GM18873 (cell line): Measurements from ENCODE around the gene CDH13.

Experiments used
- ATAC-seq: cut with Tn5 transposase; IDR thresholded peaks from one replicate; pipeline ENCODE4 v1.9.1; 2021; ENCODE audit warnings: mild to moderate bottlenecking, moderate library complexity, moderate number of reproducible peaks; ENCODE audit not compliant: unreplicated experiment, low FRiP score

CDH13 gene

DNA sequence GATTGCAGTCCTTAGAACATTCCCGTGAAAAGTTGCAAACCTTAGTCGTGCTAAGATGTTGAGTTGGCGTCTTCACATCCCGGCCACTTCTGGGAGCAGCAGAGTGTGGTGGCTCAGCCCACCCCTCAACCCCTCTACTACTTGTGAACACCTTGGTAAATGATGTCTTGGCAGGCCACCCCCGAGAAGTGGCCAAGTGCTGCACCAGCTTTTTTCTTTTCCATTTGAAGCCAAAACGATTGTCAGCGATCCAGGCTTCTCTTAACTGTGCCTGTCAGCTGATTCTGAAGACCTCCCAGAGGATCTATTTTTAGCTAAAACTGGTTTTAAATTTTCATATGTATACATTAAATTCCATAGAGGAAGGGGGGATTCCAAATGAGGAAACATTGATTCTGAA, 247.5 kb downstream of the CDH13 start:
- ATAC-seq = no peak

DNA sequence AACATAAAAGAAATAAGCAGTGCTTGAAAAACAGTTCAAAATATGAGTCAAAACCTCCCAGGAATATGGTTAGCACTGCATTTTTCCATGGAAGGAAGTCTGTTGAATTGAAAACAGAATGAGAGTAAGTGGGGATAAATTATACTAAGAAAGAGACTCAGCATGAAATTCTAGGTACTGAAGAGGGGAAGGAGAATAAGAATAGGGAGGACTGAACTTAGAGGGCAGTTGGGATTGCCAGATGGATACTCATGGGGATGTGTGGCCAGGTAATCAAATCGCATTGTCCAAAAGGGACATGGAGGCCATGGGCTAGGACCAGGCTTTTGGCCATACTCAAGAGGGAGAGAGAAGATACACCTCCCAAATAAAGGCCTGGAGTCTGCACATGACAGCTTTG, 247.9 kb downstream of the CDH13 start:
- ATAC-seq = no peak

DNA sequence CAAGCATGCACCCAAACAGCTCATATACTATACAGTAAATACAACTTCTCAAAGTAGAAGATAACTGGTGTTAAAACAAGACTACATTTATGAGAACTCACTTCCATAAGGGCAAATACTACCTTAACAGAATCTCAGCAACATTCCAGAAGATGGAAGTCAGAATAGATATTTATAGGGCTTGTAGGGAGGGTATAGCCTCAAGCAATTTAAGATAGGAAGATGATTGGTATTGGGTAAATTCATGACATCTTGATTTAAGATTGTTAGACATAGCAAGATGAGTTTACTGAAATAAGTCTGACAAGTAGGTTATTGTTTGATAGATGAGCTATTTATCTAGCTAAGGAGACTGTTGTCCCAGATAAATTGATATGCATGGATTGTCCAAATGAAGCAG, 250.2 kb downstream of the CDH13 start:
- ATAC-seq = no peak

DNA sequence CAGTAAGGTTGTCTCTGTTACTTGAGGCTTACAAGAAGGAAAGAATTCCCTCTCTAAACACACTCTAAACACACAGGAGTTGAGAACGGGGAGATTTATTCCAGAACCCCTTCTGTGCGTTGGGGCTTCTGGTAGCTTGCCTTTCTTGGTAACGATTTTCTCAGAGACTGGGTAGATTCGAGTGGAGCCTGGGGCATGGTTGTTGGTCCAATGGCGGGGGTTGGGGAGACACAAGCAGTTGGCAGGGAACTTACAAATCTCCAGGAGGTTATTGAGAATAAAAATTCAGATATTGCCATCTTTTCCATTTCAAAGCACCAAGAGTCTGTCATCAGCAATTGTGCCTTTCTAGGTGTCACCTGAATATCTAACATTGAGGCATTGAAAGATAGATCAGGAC, 251.7 kb downstream of the CDH13 start:
- no peak for ATAC-seq

DNA sequence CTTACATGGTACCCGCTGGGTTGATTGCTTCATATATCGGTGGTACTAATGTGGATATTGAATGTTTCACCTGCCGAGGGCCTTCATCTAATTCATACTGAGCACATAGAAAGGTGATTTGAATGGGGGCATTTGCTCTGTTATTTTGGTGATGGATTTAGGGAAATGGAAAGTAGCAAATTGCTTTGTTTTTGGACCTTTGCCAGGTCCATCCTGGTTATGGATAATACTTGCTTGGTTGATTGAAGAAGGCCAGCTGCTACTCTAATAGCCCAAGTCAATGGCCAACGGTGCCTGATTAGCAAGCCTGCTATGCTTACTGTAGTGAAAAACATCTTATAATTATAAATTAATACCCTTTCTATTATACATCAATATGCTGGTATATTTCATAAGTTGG, 253.6 kb downstream of the CDH13 start:
- no peak for ATAC-seq

DNA sequence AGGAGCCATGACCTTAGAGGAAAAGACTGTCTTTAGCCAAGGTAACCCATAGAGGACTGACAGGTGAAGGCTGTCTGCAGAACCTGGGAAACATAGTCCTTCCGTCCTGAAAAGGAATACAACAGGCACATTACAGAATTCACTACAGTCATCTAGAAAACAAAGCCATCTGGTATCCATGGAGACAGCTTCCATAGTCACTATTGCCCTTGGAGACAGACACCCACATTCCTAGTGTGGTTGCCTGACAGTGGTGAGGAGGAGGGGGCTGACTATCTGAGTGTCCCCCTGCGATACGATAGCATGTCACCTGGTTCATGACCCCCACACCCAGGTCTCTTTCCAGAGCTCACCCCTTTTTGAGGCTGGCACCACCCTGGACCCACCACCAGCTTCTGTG, 254.7 kb downstream of the CDH13 start:
- no peak for ATAC-seq

DNA sequence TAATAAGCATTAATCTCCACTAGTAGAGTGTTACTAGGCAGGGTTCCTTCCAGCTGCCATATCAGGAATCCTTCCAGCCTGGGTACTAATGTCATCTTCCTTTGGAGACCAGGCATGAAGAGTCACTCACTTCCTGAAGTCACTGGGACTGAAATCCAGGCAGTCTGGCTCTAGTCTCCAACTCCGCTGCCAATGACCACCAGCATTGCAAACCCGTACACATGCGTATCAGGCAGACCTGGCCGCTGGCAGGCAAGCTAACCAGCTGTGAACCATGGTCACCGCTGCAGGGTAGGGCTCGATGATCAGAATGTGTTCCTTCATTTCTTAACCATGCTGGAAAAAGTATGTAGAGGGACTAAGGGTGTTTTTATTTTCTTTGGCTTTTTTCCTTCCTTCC, 255.5 kb downstream of the CDH13 start:
- no peak for ATAC-seq

DNA sequence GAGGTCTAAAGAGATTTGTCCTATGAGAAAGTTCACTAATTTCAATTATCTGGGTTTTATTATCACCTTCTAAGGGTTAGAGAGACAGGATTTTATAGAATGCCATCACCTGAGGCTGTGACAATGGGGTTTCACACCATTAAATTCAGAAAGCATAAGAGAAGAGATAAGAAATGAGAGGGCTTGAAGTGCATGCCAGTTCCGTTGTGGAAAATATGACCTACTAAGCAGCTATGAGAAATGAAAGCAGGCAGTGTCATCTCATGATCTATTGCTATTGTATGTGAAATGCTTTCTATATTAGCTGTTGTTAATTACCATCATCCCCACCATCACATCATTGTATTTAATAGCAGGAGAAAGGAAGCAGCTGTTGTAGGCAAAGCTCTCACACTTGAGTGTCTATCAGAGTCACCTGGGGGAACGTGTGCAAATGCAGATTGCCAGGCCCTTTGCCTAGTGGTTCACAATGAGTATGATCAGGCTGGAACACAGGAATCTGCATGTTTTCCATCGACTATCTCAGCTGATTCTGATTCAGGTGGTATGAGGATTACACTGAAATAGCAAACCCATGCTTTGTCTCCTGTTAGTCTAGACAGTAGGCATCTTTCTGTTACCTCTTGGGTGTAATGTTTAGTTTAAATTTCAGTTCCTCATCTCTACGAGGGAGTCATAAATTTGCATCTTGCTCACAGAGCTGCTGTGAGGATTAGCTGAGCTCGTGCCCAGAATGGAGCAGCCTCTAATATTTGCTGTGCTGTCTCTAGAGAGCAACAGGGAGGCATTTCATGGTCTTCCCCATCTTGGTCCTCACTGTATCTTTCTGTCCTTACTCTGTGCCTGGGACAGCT, 256.4 kb downstream of the CDH13 start:
- ATAC-seq = no peak

DNA sequence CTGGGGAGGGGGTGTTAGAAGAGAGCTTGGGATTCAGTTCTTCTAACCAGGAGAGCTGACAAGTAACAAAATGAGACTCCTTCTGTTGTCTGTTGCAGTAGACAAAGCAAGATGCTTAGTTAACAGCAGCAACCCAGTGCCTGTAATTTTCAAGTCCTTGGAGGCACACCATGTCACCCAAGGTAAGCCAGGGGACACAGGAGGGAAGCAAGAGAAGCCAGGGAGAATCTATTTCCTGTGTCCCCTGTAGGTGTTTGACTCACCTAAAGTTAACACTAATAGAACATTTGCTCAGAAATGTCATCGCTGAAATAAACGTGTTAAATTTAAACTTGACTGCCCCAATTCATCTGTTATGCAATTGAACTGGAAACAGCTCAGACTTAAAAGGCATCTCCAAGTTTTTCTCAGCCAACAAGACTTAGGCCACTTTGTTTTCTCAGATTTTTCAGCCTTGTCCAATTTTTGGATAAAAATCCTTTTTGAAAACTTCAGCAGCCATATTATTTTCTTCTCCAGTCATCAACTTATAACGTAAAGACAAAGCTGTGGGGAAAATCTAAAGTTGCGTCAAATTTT, 257.6 kb downstream of the CDH13 start:
- ATAC-seq = no peak

DNA sequence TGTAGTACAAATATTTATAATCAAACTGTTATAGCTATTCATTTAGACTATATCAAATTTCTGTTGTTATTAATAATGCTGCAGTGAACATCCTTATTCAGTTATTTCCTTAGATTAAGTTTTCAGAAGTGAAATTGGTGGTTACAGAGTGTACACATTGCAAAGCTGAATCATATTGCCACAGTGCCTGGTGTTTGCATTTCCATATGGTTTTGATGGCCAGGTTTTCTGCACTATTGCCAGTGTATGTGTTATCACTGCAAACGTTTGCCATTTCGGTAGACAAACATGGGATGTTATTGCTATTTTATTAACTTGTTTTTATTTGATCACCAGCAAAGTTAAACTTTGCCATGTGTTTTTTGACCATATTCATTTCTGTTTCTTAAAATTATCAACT, 259.4 kb downstream of the CDH13 start:
- no peak for ATAC-seq

DNA sequence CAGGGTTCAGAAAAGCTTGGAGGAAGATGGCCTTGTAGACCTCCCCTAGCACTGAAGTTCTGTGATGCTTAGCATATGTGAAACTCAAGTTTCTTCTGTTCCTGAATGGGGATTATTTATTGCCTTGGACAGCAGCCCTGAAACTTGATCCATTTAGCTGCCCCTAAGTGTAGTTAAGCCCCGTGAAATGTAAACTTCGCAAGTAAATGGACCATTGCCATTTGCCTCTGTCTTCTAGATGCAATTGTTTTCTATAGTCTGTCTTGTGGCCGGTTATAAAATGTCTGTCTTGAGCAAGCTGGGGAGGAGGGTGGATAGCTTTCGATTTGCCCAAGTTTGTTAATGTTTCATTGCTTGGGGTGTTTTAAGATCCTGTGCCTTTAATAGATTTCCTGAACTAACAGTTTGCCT, 261.8 kb downstream of the CDH13 start:
- no peak for ATAC-seq

DNA sequence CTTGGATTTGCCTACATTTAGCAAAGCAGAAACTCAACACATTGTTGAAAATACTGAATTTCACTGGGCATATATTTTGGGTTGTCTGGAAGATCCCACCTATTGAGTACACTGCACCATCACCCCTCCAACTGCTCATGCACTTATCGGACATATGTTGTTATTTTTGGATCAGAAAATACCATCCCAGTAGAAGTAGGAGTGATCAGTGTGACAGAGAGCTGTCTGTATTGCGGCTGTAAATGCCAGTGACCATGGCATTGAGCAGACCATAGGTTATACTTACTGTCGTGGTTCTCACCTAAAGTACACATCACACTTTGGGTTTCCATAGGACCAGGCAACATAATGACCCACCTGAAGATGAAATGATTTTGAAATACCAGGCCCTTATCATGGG, 264.7 kb downstream of the CDH13 start:
- ATAC-seq = no peak

DNA sequence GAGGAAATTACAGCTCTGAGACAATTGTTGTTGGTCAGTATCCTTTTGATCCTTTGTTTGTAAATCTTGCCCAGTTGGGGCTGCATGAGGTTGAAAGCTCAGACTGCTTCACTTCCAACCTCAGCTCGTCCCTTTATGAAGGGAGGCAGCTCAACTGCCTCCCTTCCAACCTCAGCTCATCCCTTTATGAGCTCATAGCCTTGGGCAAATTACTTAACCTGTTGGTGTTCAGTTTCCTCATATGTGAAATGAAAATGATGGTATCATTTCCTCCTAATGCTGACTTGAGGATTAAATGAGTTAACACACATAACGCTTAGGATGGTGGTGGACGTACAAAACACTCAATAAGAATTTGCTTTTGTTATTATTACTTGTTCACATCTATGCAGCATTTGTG, 265.1 kb downstream of the CDH13 start:
- ATAC-seq = no peak

DNA sequence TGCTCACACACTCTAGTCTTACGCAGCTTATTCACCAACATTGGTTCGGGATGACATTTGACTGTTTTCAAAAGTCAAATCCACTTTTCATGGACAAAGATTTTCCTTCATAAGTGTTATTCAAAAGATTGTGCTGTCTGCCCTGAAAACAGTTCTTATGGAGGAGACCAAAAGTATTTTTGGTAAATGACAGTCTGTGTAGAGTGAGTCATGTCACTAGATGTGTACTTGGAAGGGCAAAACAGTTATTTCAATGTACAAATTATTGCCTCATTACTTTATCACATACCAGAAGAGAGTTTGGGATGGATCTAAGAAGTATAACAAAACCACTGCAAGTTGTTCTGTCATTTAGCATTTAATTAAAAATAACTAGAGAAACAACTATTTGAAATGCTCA, 265.6 kb downstream of the CDH13 start:
- no peak for ATAC-seq

DNA sequence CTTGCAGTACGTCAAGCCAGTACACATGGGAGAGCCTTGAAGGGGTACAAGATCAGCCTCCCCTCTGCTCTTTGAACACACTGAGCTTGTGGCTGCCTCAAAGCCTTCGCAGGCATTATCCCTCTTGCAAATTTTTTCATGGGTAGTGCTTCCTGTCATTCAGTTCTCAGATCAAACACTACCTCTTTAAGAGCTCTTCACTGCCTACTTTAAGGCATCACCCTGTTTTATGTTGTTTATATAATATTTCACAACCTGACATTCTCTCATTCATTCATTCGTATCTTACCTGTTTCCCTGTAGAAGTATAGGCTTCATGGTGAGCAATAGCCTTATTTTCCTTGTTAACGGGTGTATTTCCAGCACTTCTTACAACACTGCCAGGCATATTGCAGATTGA, 269.1 kb downstream of the CDH13 start:
- no peak for ATAC-seq

DNA sequence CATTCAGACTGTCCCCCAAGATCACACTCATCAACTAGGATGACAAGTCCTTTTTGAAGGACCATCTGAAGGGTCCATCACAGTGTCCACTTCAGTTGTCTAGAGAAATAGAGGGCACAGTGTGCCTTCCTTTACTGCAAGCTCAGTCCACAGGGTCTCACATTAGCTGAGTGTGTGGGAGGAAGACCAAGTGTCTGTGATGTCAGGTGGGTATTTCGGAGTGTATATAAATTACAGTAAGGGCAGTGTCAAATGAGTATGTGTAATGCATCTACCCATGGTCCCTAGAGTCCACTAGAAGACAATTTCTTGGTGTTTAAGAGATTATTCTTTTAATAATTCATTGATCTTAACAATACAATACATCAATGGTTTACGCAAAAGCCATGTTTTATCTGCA, 272.2 kb downstream of the CDH13 start:
- no peak for ATAC-seq

DNA sequence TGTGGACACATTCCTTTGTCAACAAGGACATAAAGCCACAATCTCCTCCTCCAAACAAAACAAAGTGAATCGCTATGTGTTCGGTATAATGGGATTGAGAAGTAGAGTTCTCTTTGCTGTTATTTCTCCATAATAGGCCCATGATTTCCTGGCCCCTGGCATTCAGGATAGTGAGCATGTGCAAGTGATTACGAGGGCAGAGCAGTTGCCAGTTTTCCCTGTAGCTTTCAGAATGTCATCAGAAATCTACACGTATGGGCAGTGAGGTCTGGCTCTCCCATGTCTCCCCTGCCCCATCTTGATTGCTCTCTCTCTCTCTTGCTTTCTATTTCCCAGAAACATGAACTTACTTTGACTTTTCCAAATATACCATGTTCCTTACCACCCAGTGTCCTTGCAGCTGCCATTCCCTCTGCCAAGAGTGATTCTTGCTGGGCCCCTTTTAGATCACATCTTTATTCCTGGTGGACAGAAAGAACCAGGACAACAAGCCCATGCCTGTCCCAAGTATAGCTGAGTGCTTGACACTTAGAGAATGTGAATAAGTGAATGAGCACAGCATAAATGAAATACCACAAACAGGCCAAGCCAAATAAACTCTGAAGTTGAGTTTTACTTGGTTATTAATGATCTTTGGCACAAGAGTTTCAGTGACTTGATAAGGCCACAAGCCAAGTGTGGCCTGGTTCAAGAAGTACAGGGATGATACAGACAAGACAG, 273.1 kb downstream of the CDH13 start:
- ATAC-seq = no peak

DNA sequence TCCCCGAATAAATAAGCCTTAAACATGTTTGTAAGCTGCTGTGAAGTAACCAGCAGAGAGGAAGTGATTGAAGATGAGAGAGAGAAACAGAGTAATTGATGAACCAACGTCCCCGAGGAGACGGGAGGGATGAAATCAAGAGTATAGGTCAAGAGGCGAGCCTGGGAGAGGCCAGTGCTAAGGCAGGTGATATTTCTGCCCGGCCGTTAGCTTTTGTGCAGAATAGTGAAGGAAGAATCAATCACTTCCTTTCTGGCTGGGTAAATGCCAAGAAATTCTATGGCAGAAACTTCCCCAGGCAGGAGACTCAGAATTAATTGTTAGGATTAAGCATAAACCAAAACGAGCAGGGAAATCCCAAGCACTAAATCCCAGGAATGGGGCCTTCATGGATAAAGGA, 273.8 kb downstream of the CDH13 start:
- ATAC-seq = no peak

DNA sequence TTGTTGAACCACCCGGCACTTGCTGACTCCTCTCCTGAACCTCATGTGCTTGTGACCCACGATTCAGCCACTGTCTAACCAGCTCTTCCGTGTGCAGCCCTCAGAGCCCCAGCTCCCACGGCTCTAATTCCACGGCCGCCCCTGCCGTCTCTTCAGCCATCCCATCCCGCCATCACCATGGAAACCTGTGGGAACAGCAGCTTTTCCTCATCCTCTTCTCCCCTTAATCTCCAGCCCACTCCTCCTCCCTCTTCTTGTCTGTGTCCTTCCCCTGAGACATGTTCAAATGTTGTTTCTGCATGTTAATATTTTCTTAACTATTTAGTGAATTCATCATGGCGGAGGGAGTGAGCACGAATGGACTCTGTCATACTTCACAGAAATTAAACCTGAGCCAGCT, 285.2 kb downstream of the CDH13 start:
- no peak for ATAC-seq

DNA sequence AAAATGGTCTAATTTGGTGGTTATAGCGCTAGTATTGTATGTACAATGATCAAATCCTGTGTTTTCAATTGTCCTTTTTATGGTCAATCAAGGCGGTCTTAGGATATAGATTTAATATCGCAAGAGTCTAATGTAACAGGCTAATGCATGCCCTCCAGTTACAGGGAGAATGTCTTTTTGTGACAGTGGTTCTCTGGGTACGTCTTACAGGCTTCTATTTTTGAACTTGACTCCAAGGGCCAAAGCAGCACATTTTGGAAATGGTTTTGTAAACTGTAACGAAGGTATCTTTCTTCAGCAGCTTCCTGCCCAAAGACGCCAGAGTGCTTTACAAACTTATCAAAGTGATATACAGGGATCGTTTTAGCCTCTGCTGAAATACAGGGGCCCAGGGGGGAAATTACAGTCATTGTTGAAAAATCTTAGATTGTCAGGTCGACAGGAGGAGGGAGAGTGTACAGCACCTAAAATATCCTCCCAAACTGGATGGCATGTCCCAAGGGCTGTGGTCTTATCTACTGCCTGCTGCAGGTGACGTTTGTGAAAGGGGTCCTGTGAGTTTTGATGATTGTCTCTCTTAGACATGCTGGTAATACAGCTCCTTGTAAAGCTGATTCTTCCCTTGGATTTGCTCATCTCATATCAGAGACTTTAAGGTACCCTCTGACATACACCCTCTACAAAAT, 288.5 kb downstream of the CDH13 start:
- ATAC-seq = no peak
